K562 (cell line): ENCODE results near the gene SLC26A11. TPM values are rescaled to one million over a fixed set of nuclear protein-coding genes. Genes with fewer than 3 reads are reported as not detected.

Experiments
- CHD2 ChIP-seq: IDR thresholded peaks from 2 replicates; pipeline ENCODE4 v1.6.1; 2011; ENCODE audit warnings: low read depth, low read length
- CREB5 ChIP-seq: fragments of 250-450 bp; sonication (Bioruptor Pico); IDR thresholded peaks from 2 replicates; pipeline ENCODE4 v1.5.0; 2020; ENCODE audit warnings: mild to moderate bottlenecking
- CTBP1 ChIP-seq: fragments of 450-650 bp; IDR thresholded peaks from 2 replicates; pipeline ENCODE4 v1.6.1; 2016; ENCODE audit warnings: borderline replicate concordance
- GMEB1 ChIP-seq: fragments of 250-450 bp; sonication (Bioruptor Pico); IDR thresholded peaks from 2 replicates; pipeline ENCODE4 v1.4.0; 2020; ENCODE audit warnings: mild to moderate bottlenecking
- HDAC2 ChIP-seq: fragments of 450-650 bp; IDR thresholded peaks from 2 replicates; pipeline ENCODE4 v1.6.1; 2016; ENCODE audit warnings: mild to moderate bottlenecking
- HMGN3 ChIP-seq: IDR thresholded peaks from 2 replicates; pipeline ENCODE4 v1.6.1; 2011; ENCODE audit warnings: borderline replicate concordance, low read depth, mild to moderate bottlenecking, mixed read lengths, low read length; ENCODE audit not compliant: insufficient read length; ENCODE audit errors: extremely low read depth
- KLF13 ChIP-seq: fragments of 450-650 bp; IDR thresholded peaks from 2 replicates; pipeline ENCODE4 v1.6.1; 2016; ENCODE audit warnings: missing genetic modification characterization, low read depth, mild to moderate bottlenecking, missing compliant biosample characterization, moderate library complexity, borderline replicate concordance
- MTA1 ChIP-seq: fragments of 450-650 bp; IDR thresholded peaks from 2 replicates; pipeline ENCODE4 v1.6.1; 2017; ENCODE audit warnings: borderline replicate concordance
- NCOA1 ChIP-seq: fragments of 450-650 bp; IDR thresholded peaks from 2 replicates; pipeline ENCODE4 v1.6.1; 2016; ENCODE audit warnings: low read depth
- NCOA6 ChIP-seq: fragments of 450-650 bp; IDR thresholded peaks from 2 replicates; pipeline ENCODE4 v1.6.1; 2017; ENCODE audit warnings: mild to moderate bottlenecking
- RBBP5 ChIP-seq: fragments of 200-600 bp; sonication (generic); IDR thresholded peaks from 2 replicates; pipeline ENCODE4 v1.6.1; 2012; ENCODE audit warnings: borderline replicate concordance, mild to moderate bottlenecking, low read length, control low read depth, inconsistent platforms; ENCODE audit not compliant: insufficient read depth, poor library complexity, severe bottlenecking
- RUNX1 ChIP-seq: sonication (generic); IDR thresholded peaks from 2 replicates; pipeline ENCODE4 v1.6.1; 2016; ENCODE audit warnings: antibody characterized with exemption, low read depth
- TAL1 ChIP-seq: fragments of 450-650 bp; IDR thresholded peaks from 2 replicates; pipeline ENCODE4 v1.6.1; 2016; ENCODE audit warnings: mild to moderate bottlenecking
- TEAD1 ChIP-seq, 2 experiments: fragments of 450-650 bp in 1 of 2; sonication (generic) in 1 of 2; formaldehyde crosslinking; IDR thresholded peaks; 2 replicates each; pipeline versions ENCODE4 v1.4.0 to v1.8.0; 2020 to 2022; ENCODE audit warnings: mild to moderate bottlenecking in 2 of 2, missing genetic modification reagents in 1 of 2
- ZBTB17 ChIP-seq: fragments of 450-650 bp; formaldehyde crosslinking; IDR thresholded peaks from 2 replicates; pipeline ENCODE4 v1.4.0; 2020; ENCODE audit warnings: mild to moderate bottlenecking
- ZNF316 ChIP-seq: fragments of 450-650 bp; IDR thresholded peaks from 2 replicates; pipeline ENCODE4 v1.6.1; 2016
- ZNF318 ChIP-seq, 2 experiments: fragments of 450-650 bp; IDR thresholded peaks; 2 replicates each; pipeline ENCODE4 v1.6.1; 2016; ENCODE audit warnings: mild to moderate bottlenecking in 2 of 2, borderline replicate concordance in 1 of 2, low read depth in 1 of 2, moderate library complexity in 1 of 2
- ZNF511 ChIP-seq: sonication (generic); formaldehyde crosslinking; IDR thresholded peaks from 2 replicates; pipeline ENCODE4 v1.8.0; 2022; ENCODE audit warnings: mild to moderate bottlenecking, missing genetic modification reagents
- polyA plus RNA-seq, 8 experiments: library from polyadenylated mRNA; depleted of rRNA in 4 of 8; stranded (reverse) in 5 of 8; unstranded in 3 of 8; fragments of >200 nt; fragmentation: Nextera tagmentation in 2 of 8; fragmentation: Illumina TruSeq in 1 of 8; extraction: Ambion mirVana in 2 of 8; extraction: Trizol in 1 of 8; gene quantifications; 2 replicates each; pipeline versions ENCODE4 v1.2.1 to v1.2.3, GENCODE V29; 2011 to 2014; ENCODE audit warnings: inconsistent platforms in 1 of 8, missing spikeins in 1 of 8
- total RNA-seq, 7 experiments: library from RNA; depleted of rRNA in 6 of 7; stranded (reverse); fragments of >200 nt in 6 of 7; fragmentation: Illumina TruSeq in 2 of 7; extraction: Trizol in 2 of 7; gene quantifications; 2 replicates each; pipeline versions ENCODE4 v1.2.1 to v1.2.3, GENCODE V29; 2011 to 2021; ENCODE audit warnings: low replicate concordance in 1 of 7

The SLC26A11 gene
- total and polyA plus RNA-seq, 9 of the 15 experiments (the other 6 are each of a cell fraction or from before 2014, with no cell fraction given) = 0.06 to 3.1 (median 1.2) TPM; not detected in 1

GRCh38 chr17:80284631-80285030, 64.4 kb downstream of the SLC26A11 start (continued):
- peak in 1 of 2 experiments; percentile 57; a peak in 1 of 4 replicates for TF ChIP-seq ZNF318 (IDR thresholded peaks at IDR 0.05; ENCODE audit: borderline replicate concordance in 1 of 2, low read depth in 1 of 2)
- TF ChIP-seq MTA1 = no peak
- no peak for TF ChIP-seq CHD2
- TF ChIP-seq GMEB1 (CRISPR knock-in tag) = no peak
- no peak for TF ChIP-seq RBBP5
- no peak for TF ChIP-seq NCOA6
- no peak for TF ChIP-seq TAL1
- TF ChIP-seq TEAD1 (CRISPR knock-in tag; IDR thresholded peaks at IDR 0.05) = no peak
- TF ChIP-seq CREB5 (CRISPR knock-in tag) = no peak
- 0 out of 2 replicates have a peak, but pooled peaks have one; percentile 37 for TF ChIP-seq HDAC2
- TF ChIP-seq NCOA1 = no peak
- no peak for TF ChIP-seq HMGN3
- no peak for TF ChIP-seq RUNX1
- TF ChIP-seq KLF13 = no peak
- TF ChIP-seq CTBP1 = peak; percentile 73
- TF ChIP-seq ZNF316 = no peak
- no peak for TF ChIP-seq ZNF511 (CRISPR knock-in tag)
- no peak for TF ChIP-seq ZBTB17 (CRISPR knock-in tag)
